Muscle layer of duodenum (tissue), 2 donors: ENCODE data around the gene UNG.

Source experiments
- H3K27ac ChIP-seq: one replicate; pipeline ENCODE4 v1.7.0; 2013; ENCODE audit warnings: mild to moderate bottlenecking, low read length
- H3K27me3 ChIP-seq: one replicate; pipeline ENCODE4 v1.7.0; 2013; ENCODE audit warnings: low read depth, mild to moderate bottlenecking, control low read depth, low read length
- H3K36me3 ChIP-seq, 2 donors: one replicate each; pipeline ENCODE4 v1.7.0; 2013; ENCODE audit warnings: low read length in 2 of 2, control low read depth in 1 of 2, mild to moderate bottlenecking in 1 of 2; ENCODE audit not compliant: insufficient read depth in 2 of 2, control insufficient read depth in 1 of 2
- H3K4me1 ChIP-seq, 2 donors: one replicate each; pipeline ENCODE4 v1.7.0; 2013; ENCODE audit warnings: low read length in 2 of 2, mild to moderate bottlenecking in 2 of 2, control low read depth in 1 of 2, moderate library complexity in 1 of 2; ENCODE audit not compliant: insufficient read depth in 2 of 2, control insufficient read depth in 1 of 2
- H3K4me3 ChIP-seq, 2 donors: one replicate each; pipeline ENCODE4 v1.7.0; 2013; ENCODE audit warnings: low read length in 2 of 2, low read depth in 1 of 2, mild to moderate bottlenecking in 1 of 2
- H3K9me3 ChIP-seq, 2 donors: one replicate each; pipeline ENCODE4 v1.7.0; 2013; ENCODE audit warnings: low read length in 2 of 2, control low read depth in 1 of 2, mild to moderate bottlenecking in 1 of 2; ENCODE audit not compliant: control insufficient read depth in 1 of 2
- donor health status: healthy.

UNG gene

DNA sequence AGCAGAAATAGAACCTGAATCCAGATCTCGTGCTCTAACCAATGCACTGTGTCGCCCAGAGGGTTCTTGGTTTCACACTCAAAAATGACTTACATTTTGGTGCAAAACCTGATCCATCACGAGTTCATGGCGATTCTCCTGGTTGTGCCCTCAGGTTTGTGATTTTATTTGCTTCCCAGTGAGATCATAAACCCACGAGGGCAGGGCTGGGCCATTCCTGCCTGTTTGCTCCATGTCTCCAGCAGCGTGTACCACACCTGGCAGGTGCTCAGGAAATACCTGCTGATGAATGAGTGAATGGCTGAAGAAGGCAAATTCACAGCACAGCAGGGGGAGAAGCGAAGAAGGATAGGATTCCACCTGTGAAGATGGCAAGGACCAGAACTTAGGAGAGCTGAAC is 28.4 kb downstream of the UNG start:
- Histone ChIP-seq H3K27ac (no peak overlapping the region), H3K36me3 (no peaks in the 10 kb centered on the region), H3K9me3 (no peaks in the 10 kb centered on the region), H3K4me3 (no peak overlapping the region), H3K4me1 (peaks cover 0 to 12% of the 10 kb centered on the region in 2 donors), H3K27me3 (no peaks in the 10 kb centered on the region)

DNA sequence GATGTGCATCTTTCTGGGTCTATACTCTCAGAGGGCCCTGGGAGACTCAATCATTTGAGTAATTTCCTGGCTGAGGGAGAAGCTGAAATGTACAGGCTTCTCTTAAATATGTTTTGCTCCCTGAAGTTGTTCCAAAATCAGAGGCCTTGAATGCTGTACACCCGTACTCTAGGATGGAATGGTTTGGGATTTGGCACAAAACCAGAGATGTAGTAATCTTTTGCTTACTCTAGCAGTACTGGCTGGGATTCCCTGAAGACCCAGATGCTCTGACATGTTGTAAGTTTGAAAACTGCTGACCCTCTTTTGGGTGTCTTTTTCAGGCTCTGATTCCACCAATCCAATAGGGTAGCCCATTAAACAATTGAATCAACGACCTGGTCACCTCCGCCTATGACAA is 29.4 kb downstream of the UNG start:
- no peak overlapping the region for H3K4me3 ChIP-seq
- no peaks in the 10 kb centered on the region for H3K36me3 ChIP-seq
- no peak overlapping the region for H3K27ac ChIP-seq
- no peaks in the 10 kb centered on the region for H3K9me3 ChIP-seq
- H3K4me1 ChIP-seq = peaks cover 0 to 12% of the 10 kb centered on the region in 2 donors
- no peaks in the 10 kb centered on the region for H3K27me3 ChIP-seq

DNA sequence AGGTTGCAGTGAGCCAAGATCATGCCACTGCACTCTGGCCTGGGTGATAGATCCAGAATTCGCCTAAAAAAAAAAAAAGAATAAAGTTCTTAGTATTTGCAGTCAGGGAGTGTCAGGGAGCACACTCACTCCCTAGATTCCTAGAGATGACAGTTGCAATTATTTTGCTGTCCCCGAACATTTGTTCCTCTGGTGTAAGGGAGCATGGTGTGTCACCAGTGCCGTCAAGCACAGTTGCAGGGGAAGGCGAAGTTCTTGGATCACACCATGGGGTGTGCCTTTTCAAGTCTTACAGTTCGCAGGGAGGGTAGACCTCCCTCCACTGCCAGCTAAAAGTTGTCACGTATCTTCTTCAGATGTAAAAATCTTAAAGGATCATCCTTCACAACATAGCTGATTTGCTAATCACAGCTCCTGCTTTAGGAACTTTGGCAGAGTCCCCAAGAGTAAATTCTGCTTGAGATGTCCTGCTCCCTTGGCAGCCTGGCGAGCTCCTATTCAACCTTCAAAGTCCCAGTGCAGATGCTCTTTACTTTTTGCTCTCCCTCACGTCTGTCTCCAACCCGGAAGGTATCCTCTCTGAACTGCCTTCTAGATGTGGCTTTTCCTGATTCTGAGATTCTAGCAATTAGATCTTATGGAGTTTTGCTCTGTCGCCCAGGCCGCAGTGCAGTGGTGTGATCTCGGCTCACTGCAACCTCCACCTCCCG is 30.3 kb downstream of the UNG start:
- Histone ChIP-seq H3K4me1 (peaks cover 0 to 12% of the 10 kb centered on the region in 2 donors), H3K9me3 (no peaks in the 10 kb centered on the region), H3K4me3 (no peak overlapping the region), H3K36me3 (no peaks in the 10 kb centered on the region), H3K27ac (no peak overlapping the region), H3K27me3 (no peaks in the 10 kb centered on the region)

DNA sequence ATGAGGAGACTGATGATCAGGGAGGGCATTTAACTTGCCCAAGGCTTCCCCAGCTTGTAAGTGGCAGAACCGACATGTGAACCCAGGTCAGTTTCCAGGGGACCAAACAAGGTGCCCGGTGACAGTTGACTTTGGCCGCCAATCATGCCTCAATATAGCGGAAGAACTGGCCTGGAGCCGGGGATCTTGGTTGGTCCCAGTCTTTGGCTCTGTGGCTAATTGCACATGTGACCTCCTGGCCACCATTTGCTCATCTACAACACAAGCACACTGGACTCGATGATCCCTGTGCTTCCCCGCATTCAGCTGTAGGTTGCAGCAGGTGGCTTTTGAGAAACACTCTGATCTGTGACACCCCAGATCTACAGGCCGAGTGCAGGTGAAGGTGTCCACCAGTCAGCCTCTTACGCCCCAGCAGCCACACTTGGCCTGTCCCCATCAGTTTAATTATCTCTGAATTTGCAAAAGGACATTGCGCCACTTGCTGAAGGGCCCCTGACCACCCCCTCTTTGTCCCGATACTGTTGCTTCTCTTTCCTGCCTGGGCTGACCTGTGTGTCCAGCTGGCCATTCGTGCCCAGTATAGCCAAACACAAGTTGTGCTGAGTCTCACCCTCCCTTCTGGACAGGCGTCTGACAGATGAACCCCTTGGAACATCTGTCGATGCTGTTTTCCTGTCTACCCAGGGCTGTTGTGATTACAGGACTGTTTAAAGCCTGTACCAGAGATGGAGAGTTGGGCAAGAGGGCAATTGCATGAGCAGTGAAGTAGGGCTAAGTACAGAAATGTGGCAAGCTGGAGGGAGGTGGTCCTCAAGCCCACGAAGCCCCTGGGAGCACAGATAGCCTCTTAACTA is 33.1 kb downstream of the UNG start:
- Histone ChIP-seq H3K27ac (no peak overlapping the region), H3K9me3 (no peaks in the 10 kb centered on the region), H3K27me3 (no peaks in the 10 kb centered on the region), H3K4me1 (peaks cover 0 to 14% of the 10 kb centered on the region in 2 donors), H3K4me3 (no peak overlapping the region), H3K36me3 (no peaks in the 10 kb centered on the region)

DNA sequence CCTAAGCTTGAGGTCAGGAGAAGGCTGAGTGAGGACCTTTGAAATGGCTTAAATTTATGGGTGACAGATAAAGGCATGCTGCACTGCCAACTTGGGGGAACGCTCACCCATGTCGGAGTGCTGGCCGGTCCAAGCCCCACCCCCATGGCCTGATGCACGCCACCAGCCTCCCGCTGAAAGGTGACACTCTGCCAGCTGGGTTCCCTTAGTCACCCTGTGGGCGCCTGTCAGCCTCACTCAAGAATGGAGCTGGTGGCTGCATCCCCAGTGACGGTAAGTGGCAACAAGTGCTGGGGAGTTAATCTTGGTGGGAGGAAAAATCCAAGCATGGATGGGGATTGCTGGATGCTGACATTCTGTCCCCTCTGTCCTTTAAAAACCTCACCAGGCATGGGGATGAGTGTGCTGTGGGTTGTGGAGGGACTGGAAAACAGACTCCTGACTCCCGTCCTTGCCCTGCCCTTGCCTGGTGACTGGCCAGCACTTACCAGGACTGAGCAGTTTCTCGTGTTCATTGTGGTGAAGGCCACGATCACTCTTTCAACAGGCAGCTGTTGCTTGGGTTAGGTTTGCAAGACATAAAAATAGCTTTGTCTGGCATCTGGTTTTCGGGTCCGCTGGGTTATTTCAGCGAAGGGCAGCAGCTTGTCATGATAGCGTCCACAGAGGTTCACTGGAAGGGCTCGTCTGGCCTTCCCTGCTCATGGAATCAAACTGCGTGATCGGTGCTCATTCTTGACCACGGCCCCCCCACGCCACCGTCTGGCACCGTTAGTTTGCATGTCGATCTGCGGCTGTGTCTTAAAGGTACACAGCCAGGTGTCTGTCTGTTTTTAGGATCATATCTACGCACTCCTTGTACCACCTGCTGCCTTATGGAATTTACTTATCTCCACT is 34.0 kb downstream of the UNG start:
- Histone ChIP-seq H3K36me3 (no peaks in the 10 kb centered on the region), H3K27ac (peak overlapping the region; percentile 3), H3K4me3 (peak overlapping the region; percentile 5 to 35), H3K27me3 (no peaks in the 10 kb centered on the region), H3K4me1 (peaks cover 0 to 14% of the 10 kb centered on the region in 2 donors), H3K9me3 (no peaks in the 10 kb centered on the region)

DNA sequence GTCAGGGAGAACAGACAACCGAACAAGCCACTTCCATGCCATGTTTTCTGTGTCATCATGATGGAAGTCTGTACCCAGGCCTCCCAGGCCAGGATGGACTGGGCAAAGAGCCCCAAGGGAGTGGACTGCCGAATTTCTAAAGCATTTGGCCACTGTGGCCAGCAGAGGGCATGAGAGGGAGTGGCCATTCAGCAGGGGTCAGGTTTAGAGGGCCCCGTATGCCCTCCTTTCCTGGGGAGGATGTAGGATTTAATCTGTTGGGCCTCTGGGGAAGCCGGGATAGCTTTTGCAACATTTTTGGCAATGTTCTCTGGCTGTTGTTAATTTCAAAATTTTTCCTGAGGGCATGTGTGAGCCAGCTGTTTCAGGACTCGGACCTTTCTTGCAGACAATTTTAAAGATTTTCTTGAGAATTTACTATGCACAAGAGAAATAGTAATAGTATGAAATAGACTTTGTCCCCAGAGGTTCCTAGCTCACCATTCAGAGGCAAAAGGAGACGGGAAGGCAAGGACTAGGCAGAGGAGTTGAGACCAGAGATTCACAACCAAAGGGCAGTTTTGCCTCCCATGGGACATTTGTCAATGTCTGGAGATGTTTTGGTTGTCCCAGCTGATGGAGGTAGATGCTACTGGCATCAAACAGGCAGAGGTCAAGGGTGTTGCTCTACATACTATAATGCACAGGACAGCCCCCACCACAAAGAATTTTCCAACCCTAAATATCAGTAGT is 37.0 kb downstream of the UNG start:
- Histone ChIP-seq H3K36me3 (no peaks in the 10 kb centered on the region), H3K4me1 (peaks cover 0 to 14% of the 10 kb centered on the region in 2 donors), H3K9me3 (no peaks in the 10 kb centered on the region), H3K4me3 (no peak overlapping the region), H3K27me3 (no peaks in the 10 kb centered on the region), H3K27ac (no peak overlapping the region)

DNA sequence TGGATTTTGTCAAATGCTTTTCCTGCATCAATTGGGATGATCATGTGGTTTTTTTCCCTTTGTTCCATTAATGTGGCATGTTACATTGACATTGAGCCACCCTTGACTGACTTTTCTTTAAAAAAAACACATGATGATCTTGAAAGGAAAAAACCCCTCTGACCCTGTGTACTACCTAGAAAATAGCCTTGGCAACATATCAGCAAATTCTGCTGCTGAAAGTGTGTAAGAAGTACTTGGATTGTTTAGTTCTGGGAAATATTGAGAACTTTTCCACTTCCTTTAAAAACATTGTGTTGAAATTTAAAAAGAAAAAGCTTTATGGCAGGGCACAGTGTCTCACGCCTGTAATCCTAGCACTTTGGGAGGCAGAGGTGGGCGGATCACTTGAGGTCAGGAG is 39.7 kb downstream of the UNG start:
- Histone ChIP-seq H3K4me3 (no peak overlapping the region), H3K27ac (no peak overlapping the region), H3K9me3 (no peaks in the 10 kb centered on the region), H3K36me3 (peaks cover 0 to 6% of the 10 kb centered on the region in 2 donors), H3K4me1 (peaks cover 0 to 14% of the 10 kb centered on the region in 2 donors), H3K27me3 (no peaks in the 10 kb centered on the region)

DNA sequence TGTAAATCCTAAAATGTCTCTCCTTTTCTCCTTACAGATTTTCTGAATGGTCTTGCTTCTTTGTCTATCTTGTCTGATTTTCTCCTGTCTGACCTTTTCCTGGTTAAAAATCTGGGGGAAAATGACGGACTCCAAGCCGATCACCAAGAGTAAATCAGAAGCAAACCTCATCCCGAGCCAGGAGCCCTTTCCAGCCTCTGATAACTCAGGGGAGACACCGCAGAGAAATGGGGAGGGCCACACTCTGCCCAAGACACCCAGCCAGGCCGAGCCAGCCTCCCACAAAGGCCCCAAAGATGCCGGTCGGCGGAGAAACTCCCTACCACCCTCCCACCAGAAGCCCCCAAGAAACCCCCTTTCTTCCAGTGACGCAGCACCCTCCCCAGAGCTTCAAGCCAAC is 42.0 kb downstream of the UNG start:
- peaks cover 5 to 12% of the 10 kb centered on the region in 2 donors for H3K4me1 ChIP-seq
- H3K27me3 ChIP-seq = no peaks in the 10 kb centered on the region
- H3K36me3 ChIP-seq = peaks cover 0 to 6% of the 10 kb centered on the region in 2 donors
- H3K27ac ChIP-seq = no peak overlapping the region
- no peak overlapping the region for H3K4me3 ChIP-seq
- H3K9me3 ChIP-seq = no peaks in the 10 kb centered on the region

DNA sequence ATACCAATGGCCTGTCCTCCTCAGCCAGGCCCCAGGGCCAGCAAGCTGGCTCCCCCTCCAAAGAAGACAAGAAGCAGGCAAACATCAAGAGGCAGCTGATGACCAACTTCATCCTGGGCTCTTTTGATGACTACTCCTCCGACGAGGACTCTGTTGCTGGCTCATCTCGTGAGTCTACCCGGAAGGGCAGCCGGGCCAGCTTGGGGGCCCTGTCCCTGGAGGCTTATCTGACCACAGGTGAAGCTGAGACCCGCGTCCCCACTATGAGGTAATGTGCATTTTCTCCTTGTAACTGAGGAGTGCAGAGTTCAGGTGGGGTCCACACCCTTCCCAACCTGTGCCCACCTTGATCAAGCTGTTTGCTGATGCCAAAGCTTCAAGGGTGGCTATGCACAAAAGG is 42.4 kb downstream of the UNG start:
- Histone ChIP-seq H3K27ac (no peak overlapping the region), H3K9me3 (no peaks in the 10 kb centered on the region), H3K36me3 (peaks cover 0 to 6% of the 10 kb centered on the region in 2 donors), H3K27me3 (no peaks in the 10 kb centered on the region), H3K4me1 (peaks cover 6 to 8% of the 10 kb centered on the region in 2 donors), H3K4me3 (no peak overlapping the region)

DNA sequence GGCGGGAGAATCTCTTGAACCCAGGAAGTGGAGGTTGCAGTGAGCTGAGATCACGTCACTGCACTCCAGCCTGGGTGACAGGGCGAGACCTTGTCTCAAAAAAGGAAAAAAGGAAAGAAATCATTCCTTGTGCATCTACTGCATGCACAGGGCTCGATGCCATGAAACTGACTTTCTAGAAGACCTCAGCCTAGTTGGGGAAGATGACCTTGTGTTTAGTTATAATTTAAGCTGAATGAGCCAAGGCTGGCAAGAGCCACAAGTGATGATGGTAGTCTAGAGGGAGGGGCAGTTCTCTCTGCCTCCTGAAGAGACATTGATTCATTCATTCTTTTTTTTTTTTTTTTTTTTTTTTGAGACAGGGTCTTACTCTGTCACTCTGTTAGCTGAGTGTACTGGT is 43.2 kb downstream of the UNG start:
- no peak overlapping the region for H3K4me3 ChIP-seq
- peaks cover 6 to 10% of the 10 kb centered on the region in 2 donors for H3K4me1 ChIP-seq
- peaks cover 0 to 6% of the 10 kb centered on the region in 2 donors for H3K36me3 ChIP-seq
- no peaks in the 10 kb centered on the region for H3K27me3 ChIP-seq
- no peak overlapping the region for H3K27ac ChIP-seq
- H3K9me3 ChIP-seq = no peaks in the 10 kb centered on the region
